ENCODE data around the gene PPP2R3A.
"Not testable (repeated sequence)": the region's sequence is repeated elsewhere in the genome, so short reads cannot be mapped to it uniquely, and the experiment has no call there.

PPP2R3A gene

DNA sequence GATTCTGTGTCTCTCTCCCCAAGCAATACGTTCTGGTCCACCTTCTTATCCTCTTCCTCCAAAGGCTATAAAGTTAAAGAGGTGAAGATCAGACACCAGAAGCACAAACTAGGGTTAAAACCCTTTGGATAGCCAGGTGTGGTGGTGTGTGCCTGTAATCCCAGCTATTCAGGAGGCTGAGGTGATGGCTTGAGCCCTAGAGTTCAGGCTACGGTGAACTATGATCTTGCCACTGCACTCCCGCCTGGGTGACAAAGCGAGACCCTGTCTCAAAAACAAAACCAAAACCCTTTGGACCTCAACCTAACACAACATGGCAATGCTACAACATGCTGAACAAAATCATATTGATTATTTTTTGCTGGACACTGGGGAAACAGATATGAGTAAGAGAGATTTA, 187.4 kb downstream of the PPP2R3A start:
- TF ChIP-seq, protein P1, sequence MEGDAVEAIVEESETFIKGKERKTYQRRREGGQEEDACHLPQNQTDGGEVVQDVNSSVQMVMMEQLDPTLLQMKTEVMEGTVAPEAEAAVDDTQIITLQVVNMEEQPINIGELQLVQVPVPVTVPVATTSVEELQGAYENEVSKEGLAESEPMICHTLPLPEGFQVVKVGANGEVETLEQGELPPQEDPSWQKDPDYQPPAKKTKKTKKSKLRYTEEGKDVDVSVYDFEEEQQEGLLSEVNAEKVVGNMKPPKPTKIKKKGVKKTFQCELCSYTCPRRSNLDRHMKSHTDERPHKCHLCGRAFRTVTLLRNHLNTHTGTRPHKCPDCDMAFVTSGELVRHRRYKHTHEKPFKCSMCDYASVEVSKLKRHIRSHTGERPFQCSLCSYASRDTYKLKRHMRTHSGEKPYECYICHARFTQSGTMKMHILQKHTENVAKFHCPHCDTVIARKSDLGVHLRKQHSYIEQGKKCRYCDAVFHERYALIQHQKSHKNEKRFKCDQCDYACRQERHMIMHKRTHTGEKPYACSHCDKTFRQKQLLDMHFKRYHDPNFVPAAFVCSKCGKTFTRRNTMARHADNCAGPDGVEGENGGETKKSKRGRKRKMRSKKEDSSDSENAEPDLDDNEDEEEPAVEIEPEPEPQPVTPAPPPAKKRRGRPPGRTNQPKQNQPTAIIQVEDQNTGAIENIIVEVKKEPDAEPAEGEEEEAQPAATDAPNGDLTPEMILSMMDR (IDR thresholded peaks at IDR 0.05; ENCODE audit: low read depth, low read length, missing control alignments), result no peak
- DNase-seq (ENCODE audit: low read depth), result no peak
- no peak overlapping the region for H3K4me3 ChIP-seq (ENCODE audit: low read depth, low read length)

DNA sequence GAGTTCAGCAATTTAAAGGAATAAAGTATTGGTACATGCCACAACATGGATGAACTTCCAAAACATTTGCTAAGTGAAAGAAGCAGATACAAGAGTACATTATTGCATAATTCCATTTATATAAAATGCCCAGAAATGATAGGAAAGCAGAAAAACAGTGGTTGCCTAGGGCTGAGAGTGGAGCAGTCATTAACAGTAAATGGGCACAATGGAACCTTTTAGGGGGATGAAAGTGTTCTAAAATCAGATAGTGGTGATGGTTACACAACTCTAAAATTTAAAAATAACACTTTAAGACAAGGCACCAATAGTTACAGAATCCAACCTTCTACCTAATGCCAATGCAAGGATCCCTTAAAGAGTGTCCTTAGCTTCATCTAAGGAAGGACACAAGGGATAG, 196.0 kb downstream of the PPP2R3A start:
- DNase-seq (ENCODE audit: low read depth), result no peak
- H3K4me3 ChIP-seq (ENCODE audit: low read depth, low read length), result no peak overlapping the region
- TF ChIP-seq, protein P1 (IDR thresholded peaks at IDR 0.05; ENCODE audit: low read depth, low read length, missing control alignments), result no peak

DNA sequence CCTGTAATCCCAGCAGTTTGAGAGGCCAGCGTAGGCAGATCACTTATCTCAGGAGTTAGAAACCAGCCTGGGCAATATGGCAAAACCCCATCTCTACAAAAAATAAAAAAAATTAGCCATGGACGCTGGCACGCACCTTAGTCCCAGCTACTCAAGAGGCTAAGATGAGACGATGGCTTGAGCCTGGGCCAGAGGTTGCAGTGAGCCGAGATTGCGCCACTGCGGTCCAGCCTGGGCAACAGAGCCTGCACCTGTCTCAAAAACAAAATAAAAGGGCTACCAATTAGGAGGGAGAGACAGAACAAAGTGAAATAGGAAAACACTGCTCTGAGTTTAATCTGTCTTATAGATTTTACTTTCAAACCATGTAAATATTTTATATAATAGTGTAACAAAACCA, 196.8 kb downstream of the PPP2R3A start:
- DNase-seq (ENCODE audit: low read depth), result no peak
- no peak overlapping the region for H3K4me3 ChIP-seq (ENCODE audit: low read depth, low read length)
- TF ChIP-seq, protein P1 (IDR thresholded peaks at IDR 0.05; ENCODE audit: low read depth, low read length, missing control alignments), result no peak

DNA sequence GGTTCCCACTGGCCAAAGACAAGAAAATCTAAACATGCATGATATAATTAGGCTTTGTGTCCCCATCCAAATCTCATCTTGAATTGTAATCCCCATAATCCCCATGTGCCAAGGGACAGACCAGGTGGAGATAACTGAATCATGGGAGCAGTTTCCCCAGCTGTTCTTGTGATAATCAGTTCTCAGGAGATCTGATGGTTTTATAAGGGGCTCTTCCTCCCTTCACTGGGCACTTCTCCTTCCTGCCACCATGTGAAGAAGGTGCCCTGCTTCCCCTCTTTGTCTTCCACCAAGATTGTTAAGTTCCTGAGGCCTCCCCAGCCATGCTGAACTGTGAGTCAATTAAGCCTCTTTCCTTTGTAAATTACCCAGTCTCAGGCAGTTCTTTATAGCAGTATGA, 198.1 kb downstream of the PPP2R3A start:
- DNase-seq (ENCODE audit: low read depth); H3K4me3 ChIP-seq (ENCODE audit: low read depth, low read length): not testable (repeated sequence)

DNA sequence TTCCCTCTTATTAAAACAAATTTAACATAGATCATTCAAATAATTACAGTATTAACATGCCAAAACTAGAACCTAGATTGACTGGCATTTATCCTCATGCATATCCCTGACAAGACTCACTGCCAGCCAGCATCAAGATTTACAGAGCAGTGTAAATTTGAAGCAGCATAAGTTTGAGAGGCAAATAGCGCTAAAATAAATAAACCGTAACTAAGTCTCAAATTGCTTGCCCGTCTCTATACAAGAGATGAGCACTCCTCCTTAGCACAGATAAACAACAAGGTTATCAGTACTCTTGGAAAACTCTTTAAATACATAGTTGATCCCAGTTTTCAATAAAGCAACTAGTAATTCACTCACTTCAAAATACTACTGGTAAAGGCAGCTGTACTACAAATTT, 201.0 kb downstream of the PPP2R3A start:
- DNase-seq (ENCODE audit: low read depth), result no peak
- TF ChIP-seq, protein P1 (IDR thresholded peaks at IDR 0.05; ENCODE audit: low read depth, low read length, missing control alignments), result no peak
- no peak overlapping the region for H3K4me3 ChIP-seq (ENCODE audit: low read depth, low read length)

DNA sequence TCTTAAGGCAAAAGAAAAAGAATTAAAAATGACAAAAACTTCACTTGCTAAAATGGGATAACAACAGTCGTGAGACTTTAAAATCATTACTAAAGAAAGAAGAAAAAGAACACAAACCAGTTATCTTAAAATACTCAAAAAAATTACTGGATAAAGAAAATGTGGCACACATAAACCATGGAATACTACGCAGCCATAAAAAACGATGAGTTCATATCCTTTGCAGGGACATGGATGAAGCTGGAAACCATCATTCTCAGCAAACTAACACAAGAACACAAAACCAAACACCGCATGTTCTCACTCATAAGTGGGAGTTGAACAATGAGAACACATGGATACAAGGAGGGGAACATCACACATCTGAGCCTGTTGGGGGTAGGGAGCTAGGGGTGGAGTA, 202.7 kb downstream of the PPP2R3A start:
- not testable (repeated sequence) for DNase-seq (ENCODE audit: low read depth); H3K4me3 ChIP-seq (ENCODE audit: low read depth, low read length)

DNA sequence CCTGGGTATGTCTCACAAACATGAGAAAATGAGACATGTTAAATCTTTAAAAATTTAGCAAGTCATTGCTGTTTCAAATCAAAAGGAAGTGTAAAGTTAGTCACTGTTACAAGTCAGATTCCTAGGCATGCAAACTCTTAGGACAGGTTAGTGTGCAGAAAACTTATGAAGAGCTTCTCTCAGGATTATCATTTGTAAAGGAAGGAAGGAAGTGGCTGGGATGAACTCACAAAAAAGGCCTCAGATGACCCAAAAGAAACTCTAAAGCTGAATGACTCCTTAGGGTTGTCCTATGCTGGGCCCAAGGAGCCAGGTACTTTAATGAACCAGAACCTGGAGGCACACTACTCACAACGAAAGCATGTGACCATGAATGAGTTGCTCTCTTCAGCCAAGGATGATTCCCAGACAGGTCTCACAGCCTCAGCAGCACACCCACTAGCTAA, 205.6 kb downstream of the PPP2R3A start:
- no peak for DNase-seq (ENCODE audit: low read depth)
- no peak overlapping the region for H3K4me3 ChIP-seq (ENCODE audit: low read depth, low read length)
- TF ChIP-seq, protein P1 (IDR thresholded peaks at IDR 0.05; ENCODE audit: low read depth, low read length, missing control alignments), result no peak

DNA sequence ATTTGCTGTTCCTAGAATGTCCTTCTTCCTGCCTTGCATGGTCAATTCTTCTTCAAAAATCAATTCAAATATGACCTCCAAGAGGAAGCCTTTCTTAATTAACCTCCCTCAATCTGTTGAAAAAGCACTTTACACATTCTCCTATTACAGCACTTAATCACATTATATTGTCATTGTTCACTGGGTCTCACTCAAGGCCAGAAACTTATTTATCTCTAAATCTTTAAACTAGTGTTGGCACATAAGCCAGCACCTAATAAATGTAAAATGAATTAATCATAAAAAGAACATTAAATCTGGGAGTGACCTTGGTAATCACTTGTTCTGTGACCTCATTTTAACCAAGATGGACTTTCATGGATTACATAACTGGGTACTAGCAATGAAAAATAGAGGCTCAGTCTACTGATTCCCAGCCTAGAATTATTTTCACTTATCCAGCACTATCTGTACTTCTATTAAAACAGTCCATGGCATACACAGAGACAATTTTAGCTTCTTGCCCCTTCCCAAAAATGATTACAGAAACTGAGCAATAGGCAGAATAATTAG, 208.5 kb downstream of the PPP2R3A start:
- DNase-seq (ENCODE audit: low read depth), result no peak
- TF ChIP-seq, protein P1 (IDR thresholded peaks at IDR 0.05; ENCODE audit: low read depth, low read length, missing control alignments), result no peak

More for the DNA sequence above, 208.5 kb downstream of the PPP2R3A start:
- H3K4me3 ChIP-seq (ENCODE audit: low read depth, low read length), result no peak overlapping the region
